Measurements from ENCODE around the gene EVI2A.
"Not testable (repeated sequence)": the region's sequence is repeated elsewhere in the genome, so short reads cannot be mapped to it uniquely, and the experiment has no call there.

Gene EVI2A, protein sequence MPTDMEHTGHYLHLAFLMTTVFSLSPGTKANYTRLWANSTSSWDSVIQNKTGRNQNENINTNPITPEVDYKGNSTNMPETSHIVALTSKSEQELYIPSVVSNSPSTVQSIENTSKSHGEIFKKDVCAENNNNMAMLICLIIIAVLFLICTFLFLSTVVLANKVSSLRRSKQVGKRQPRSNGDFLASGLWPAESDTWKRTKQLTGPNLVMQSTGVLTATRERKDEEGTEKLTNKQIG

DNA sequence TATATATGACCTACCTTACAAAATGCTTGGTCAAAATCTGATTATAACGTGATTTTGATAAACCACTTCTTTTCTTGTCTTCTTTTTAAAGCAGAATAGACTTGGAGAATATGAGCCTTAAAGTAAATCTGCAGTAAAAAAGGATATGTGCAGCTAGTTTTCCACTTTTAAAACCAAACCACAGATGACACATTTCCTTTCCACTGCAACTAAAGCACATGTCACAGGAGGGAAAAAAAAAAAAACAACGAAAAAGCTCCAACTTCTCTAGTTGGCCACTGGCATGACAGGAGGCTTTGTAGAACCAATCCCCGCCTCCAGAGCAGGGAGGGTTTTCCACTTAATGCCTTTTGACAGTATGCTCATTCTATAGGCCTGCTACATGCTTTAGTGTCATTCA is at the start of gene EVI2A:
Gene EVI2A (minus strand): TSS at position 142 of the 400 bp plus-strand sequence. CDS start 2,609 bp downstream, outside the sequence.
- peak; percentile 85 for DNase-seq

DNA sequence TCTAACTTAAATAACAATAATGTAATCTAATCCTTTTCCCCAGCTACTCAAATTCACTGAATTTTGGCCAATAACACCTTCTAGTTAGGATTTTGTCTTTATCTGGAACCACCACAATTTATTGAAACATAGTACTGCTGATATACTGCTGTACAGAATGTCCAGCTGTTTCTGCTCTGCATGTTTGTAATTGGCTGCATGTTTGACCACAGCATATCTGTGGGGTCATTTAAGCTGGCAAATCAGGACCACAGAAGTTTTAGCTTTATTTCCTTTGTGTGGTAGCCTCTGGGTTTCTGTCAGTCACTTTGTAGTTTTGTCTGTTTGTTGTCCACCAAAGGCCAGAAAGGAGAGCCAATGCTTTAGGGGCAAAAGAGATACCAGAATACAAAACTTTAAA is 47.8 kb upstream of the EVI2A start:
- DNase-seq: no peak

DNA sequence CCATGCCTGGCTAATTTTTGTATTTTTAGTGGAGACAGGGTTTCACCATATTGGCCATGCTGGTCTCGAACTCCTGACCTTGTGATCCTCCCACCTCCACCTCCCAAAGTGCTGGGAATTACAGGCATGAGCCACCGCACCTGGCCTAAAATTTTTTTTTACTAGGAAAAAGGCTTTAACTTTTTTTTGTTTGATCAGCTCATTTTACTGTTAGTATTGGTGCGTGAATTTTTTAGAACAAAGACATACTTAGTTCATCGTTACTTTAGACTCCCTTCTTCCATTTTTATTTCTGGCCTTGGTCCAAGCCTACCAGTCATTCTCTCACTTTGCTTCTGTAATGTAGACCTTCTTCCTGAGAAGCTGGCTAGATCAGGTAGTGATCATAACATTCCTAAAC is 44.7 kb upstream of the EVI2A start:
- DNase-seq: no peak

DNA sequence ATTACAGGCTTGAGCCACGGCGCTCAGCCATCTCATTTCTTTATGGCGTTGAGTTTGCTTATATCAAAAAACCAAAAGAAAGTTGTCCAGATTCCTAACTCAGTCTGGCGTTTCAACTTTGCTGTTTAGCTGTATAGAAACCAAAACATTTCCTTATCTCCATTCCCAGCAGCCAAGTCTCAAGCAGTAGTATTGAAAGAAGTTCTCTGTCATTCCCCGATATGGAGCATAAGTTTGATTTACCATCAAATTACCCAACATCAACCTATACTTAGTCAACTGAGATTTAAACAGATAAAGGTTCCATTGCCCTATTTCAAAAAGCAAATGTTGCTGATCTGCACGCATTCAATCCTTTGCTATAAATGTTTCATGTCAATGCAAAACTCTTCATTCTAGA is 42.6 kb upstream of the EVI2A start:
- no peak for DNase-seq

DNA sequence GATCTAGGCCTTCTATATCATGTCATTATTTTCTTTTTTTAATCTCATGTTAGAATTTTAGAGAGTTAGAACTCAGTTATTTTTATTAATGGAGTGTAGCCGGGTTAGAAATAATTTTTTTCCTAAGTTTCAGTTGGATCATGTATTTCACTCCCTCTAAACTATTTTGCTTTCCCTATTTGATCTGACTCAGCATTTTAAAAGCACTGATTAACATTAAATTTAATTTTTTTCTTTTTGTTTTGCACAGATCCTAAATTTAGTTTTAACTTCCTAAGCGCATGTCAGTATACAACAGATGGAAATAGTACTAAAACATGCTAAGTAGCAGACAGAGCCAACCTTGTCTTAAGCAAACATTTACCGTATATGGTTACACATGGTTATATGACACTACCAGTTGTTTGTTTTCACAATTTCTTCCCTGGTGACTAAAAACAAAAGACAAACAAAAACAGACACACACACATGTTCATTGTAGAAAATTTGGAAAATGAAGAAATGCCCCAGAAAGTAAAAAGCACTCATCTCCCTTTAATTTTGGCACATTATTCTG is 36.5 kb upstream of the EVI2A start:
- DNase-seq: no peak

DNA sequence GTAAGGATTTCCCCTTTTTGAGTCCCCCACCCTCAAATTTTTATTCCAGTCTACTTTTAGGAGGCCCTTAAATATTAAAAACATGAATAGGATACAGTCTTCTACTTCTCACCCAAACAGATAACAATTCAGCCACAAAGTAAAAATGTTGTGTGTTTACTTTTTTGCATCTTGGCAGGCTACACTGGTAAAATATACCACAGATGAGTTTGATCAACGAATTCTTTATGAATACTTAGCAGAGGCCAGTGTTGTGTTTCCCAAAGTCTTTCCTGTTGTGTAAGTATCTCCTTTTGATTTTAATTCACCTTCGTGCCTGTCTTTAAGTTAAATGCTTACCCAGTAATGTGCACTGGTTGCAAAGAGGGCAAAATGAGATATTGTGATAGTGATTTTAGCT is 35.7 kb upstream of the EVI2A start:
- DNase-seq: no peak

DNA sequence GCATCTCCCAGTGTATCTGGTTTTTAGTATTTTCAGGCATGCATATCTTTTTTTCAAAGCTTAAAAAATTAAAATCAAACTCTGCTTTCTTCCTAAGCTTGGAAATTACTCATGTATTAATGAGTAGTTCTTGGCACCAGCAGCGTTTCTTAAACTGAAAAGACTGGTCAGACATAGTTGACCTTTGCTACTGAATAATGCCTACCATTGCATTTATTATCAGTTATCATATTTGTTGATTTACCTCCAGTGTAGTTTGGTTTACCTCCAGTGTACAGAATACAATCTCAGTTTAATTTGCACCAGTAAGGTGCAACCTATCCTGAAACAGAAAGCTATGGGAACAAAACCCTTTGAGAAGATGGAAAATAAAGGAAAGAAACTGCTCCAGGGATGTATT is 34.5 kb upstream of the EVI2A start:
- DNase-seq: no peak

DNA sequence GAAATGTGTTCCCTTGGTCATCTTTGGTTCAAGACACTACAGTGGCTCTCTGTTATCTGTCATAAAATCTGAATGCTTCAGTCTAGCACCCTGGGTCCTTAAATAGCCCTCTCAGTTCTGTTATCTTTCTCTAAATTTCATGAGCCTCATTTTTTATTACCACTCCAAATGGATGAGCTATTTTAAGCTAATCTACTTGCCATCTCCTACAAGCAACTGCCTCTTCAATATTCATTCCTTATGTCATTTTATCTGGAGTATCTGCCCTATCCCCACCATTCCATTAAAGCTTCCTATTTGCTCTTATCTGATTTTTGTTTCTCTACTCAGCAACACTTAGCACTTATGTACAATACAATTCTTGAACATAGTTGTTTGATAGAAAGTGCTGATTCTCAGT is 28.0 kb upstream of the EVI2A start:
- DNase-seq: no peak

DNA sequence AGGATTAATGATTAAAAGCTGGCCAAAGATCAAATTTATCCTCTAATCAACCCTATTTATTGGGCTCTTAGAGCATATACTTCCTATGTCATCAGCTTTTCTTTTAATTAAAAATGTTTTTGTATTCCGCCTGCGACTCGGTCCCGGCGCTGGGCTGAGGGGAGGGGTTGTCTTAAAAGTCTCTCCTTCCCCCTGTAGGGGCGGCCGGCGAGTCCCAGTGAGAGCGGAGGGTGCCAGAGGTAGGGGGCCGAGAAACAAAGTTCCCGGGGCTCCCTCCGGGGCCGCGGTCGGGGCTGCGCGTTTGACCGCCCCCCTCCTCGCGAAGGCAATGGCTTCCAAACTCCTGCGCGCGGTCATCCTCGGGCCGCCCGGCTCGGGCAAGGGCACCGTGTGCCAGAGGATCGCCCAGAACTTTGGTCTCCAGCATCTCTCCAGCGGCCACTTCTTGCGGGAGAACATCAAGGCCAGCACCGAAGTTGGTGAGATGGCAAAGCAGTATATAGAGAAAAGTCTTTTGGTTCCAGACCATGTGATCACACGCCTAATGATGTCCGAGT is 23.8 kb upstream of the EVI2A start:
- not testable (repeated sequence) for DNase-seq

DNA sequence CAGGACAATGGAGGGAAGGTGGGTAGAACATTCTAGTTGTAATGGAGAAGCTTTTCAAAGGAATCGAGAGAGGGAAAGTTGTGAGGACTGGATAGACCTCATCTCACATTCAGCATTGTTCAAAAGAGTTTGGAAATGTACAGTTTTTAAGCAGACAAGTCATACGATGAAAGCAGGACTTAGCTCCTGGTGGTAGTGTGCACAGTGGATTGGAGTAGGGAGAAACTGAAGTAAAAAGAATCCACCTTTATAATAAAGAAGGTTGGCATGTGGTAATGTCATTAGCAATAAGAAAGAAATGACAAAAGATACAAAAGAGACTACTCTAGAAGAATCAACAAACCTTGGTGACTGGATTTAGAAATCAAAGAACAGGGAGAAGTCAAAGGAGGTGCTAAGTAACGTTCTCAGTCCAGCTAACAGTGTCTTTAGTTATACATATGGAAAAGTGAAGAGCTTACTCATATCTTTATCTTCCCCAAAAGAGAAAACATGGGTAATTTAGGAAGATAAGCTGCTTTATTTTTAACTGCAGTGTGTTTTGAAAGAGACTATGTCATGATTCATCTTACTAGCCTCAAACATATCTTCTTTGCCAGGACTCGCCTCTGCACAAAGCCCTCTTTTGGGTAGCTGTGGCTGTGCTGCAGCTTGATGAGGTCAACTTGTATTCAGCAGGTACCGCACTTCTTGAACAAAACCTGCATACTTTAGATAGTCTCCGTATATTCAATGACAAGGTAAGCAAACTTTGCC is 18.7 kb upstream of the EVI2A start:
- no peak for DNase-seq

DNA sequence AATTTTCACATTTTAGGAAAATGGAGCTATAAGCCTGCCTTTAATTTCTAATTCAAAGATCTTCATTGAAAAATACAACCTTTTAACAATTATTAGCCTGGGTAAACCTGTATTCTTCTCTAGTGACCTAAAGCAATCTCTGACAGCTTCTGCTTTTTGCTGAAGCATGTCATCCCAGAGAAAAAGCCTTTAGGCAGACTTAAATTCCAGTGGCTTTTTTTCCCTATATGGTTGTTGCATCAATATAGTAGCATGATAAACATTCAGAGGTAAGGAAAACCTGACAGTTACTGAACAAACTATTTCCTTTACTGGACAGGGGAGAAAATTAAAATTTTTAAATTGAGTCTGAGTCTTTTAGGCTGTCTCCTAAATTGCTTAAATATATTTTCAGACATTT is 7.8 kb upstream of the EVI2A start:
- DNase-seq: no peak

DNA sequence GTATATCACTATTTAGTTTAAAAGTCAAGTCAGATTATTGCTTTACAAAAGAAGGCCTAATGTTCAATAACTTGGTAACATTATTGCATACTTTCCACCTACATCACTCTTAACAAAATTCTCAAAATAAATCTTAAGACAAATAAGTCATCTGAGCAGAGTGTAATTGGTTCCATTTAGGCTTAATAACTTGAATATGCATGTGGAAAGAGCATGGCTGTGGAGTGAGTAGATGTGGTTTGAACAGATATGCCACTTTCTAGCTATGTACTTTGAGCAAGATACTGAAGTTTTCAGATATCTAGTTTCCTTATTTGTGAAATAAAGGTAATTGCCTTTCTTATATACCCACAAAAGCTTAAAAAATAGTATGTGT is 6.7 kb upstream of the EVI2A start:
- no peak for DNase-seq

DNA sequence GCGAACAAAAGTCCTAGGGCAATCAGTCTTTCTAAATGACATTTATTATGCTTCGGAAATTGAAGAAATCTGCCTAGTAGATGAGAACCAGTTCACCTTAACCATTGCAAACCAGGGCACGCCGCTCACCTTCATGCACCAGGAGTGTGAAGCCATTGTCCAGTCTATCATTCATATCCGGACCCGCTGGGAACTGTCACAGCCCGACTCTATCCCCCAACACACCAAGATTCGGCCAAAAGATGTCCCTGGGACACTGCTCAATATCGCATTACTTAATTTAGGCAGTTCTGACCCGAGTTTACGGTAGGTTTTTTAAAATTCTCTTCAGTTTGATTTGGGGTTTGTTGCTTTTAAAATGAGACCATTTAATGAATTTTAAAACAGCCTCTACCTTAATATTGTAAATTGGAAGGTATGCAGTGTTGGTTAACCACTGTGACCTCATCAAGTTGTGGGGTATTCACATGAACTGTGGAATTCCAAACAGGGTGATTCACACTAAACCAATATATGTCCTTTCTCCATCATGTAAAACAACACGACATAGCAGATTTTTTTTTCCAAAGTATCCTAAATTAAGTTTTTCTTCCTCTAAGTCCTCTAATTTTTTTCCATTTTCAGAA is 6.2 kb upstream of the EVI2A start:
- DNase-seq: no peak

DNA sequence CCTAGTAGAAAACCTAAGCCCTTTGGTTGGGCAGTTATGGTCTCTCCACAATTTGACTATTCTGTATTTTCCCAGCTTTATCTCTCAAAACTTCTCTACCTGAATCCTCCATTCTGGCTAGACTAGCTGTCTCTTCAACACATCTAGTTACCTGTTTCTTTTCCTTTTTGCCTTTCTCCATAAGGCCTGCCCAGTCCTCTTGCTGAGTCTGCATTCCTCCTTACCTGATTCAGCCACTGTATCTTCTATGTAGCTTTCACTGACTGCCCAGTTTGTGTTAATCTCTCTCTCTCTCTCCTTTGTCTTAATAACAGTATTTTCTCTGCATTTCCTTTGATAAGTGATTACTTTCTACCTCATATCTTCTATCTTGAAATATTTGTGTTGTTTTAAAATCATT is 2.1 kb upstream of the EVI2A start:
- no peak for DNase-seq

DNA sequence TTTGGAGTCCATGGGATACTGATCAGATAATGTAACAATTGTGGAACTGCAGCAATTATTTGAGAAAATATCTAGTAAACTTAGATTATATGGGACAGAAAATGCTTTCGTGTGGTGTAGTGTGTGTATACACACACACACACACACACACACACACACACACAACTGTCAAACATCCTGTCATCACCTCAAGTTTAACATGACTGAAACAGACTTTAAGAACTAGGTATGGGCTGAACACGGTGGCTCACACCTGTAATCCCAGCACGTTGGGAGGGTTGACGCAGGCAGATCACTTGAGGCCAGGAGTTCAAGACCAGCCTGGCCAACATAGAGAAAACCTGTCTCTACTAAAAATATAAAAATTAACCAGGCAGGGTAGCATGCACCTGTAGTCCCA is 544 bp upstream of the EVI2A start:
- peak; percentile 23 for DNase-seq

DNA sequence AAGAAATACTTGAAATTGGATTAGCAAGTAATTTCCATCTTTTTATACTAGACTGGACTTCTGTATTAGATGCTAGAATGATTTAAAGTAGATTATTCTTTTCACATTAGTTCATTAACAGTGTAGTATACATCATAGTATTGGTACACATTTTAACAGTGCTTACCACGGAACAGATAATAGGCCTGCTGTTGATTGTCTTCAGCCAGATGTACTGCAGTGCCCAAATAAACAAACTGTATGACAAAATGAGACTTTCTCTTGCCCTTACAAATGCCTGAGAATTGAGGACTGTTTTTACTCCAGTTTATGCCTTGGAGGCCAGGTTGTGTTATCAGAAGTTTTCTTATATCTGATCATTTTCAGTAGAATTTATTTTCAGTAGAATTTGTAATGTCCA is 631 bp downstream of the EVI2A start:
- DNase-seq: no peak

DNA sequence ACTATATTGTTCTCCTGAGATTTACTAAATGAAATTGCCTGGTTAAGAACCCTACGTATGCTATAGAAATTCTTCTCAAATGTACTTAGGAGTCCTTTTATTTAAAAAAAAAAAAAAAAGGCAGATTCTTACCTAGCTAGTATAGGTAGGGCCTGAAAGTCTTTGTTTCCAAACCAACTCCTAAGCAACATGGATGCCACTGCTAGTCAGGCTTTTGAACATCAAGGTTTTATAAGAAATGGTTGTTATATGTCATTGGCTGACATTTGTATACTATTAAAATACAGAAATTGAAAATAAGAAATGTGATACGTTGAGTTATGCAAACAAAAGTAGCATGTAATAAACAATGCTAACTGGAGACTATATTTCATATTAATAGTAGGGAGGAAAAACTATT is 1.2 kb downstream of the EVI2A start:
- no peak for DNase-seq

DNA sequence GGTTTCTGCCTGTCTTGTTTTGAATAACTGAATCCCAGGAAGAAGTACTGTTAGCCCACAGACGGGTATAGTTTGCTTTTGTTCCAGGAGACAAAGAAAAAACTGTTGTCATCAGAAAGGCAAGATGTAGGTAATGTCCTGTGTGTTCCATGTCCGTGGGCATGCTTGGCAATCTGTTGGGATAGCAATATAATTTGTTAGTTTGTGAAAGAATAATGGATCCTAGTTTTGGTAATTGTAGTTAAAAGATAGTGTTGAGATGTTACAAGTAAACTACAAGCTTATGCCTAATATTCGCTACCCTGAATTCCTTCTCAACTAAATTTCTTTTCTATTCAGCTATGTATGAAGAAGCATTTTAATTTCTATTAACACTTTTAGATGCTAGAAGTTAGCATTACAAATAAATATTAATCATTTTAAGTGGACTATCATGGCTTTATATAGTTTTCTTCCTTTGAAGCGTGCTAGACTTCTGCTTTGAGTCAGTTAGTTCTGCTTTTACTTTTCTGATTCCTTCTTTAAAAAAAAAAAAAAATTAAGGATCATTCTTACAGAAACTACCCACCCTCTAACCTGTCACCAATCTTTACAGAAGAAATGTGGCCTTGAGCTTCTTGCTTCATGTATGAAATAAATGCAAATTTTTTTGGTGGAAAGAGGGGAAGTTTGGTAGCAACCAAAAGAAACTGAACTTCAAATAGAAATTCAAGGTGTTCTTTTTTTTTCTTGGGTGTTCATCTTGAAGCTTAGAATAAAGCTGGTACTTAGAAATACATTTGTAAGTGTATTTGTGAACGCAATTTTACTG is 2.4 kb downstream of the EVI2A start:
- no peak for DNase-seq

DNA sequence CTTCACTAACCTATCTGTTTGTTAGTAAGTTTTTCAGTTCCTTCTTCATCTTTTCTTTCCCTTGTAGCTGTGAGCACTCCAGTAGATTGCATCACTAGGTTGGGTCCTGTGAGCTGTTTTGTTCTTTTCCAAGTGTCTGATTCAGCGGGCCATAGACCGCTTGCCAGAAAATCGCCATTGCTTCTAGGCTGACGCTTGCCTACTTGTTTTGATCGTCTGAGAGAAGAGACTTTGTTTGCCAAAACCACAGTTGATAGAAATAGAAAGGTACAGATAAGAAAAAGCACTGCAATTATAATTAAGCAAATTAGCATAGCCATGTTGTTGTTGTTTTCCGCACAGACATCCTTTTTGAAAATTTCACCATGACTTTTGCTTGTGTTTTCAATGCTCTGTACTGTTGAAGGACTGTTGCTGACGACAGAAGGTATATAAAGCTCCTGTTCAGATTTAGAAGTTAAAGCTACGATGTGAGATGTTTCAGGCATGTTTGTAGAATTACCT is 3.1 kb downstream of the EVI2A start:
- DNase-seq: peak; percentile 70

DNA sequence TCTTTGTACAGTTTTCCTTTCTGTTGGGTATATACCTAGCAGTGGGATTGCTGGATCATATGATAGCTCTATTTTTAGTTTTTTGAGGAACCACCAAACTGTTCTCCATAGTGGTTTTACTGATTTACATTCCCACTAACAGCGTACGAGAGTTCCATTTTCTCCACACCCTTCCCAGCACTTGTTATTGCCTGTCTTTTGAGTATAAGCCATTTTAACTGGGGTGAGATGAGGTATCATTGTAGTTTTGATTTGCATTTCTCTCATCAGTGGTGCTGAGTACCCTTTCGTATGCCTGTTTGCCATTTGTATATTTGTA is 6.7 kb downstream of the EVI2A start:
- no peak for DNase-seq

DNA sequence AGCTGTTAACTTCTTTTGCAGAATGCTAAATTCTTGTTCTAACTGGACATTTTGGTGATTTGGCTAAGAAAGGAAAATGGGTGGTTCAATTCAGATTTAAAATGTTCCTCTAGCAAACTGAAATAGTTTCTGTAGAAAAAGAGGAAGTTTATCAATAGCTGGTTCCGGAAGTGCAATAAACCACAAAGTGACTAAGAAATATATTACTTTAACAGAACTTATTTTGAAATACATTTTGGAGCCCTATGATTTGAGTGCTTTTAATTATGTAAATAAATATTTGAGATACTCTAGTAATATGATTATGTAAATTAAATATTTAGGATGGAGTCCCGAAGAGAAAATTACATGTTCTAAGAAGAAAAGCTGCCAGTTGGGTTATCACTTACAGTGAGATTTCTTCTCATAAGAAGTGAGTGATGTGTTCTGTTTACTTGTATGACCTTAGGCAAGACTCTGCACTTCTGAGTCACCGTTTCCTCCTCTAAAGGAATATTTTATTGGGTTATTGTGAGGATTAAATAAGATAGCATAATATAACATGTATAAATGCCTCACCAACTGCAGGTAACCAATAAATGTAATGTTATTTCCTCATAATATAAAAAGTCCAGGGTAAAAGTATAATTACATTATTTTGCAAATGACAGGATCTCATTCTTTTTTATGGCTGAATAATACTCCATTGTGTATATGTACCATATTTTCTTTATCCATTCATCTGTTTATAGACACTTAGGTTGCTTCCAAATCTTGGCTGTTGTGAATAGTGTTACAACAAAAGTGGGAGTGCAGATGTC is 7.2 kb downstream of the EVI2A start, which contains the start of gene EVI2B:
Gene EVI2B (minus strand): TSS at position 73 of the 800 bp plus-strand sequence. CDS start 8,445 bp downstream, outside the sequence.
- peak; percentile 31 for DNase-seq

DNA sequence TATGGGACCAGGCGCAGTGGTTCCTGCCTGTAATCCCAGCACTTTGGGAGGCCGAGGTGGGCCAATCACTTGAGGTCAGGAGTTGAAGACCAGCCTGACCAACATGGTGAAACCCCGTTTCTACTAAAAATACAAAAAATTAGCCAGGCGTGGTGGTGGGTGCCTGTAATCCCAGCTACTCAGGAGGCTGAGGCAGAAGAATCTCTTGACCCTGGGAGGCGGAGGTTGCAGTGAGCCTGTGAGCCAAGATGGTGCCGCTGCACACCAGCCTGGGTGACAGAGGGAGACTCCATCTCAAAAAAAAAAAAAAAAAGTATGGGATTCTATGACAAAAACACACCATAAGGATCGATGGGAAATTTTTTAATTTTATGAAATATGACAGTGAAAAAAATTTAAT is 9.2 kb downstream of the EVI2A start:
- peak; percentile 27 for DNase-seq
